ENCODE measurements around the gene SCRN1. TPM values are rescaled to one million over a fixed set of nuclear protein-coding genes. Genes with fewer than 3 reads are reported as not detected.

SCRN1 gene
- total RNA-seq, 1 donor from 2014 or later, result 35.5 TPM

DNA sequence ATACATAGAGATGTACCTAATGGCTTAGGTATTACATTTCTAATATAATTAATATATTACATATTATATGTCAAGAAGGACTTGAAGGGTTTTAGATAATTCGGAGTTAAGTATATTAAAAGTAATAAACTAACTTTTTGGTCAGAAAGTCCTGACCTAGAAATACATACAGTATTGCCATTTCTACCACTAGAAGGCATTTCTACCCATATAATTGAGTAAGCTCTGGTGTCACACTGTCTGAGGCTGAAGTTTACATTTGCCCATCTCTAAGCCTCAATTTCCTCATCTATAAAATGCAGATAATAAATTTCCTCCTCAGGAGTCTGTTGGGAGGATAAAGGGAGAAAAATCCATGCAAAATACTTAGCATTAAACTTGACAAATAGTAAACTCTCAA, 29.8 kb upstream of the SCRN1 start:
- no peak for DNase-seq (ENCODE audit: low read depth)
- no peak for FAIRE-seq
- TF ChIP-seq, protein P1, sequence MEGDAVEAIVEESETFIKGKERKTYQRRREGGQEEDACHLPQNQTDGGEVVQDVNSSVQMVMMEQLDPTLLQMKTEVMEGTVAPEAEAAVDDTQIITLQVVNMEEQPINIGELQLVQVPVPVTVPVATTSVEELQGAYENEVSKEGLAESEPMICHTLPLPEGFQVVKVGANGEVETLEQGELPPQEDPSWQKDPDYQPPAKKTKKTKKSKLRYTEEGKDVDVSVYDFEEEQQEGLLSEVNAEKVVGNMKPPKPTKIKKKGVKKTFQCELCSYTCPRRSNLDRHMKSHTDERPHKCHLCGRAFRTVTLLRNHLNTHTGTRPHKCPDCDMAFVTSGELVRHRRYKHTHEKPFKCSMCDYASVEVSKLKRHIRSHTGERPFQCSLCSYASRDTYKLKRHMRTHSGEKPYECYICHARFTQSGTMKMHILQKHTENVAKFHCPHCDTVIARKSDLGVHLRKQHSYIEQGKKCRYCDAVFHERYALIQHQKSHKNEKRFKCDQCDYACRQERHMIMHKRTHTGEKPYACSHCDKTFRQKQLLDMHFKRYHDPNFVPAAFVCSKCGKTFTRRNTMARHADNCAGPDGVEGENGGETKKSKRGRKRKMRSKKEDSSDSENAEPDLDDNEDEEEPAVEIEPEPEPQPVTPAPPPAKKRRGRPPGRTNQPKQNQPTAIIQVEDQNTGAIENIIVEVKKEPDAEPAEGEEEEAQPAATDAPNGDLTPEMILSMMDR (IDR thresholded peaks at IDR 0.05; ENCODE audit: insufficient read depth, low read length, severe bottlenecking), result no peak
- Histone ChIP-seq H3K36me3 (ENCODE audit: control insufficient read depth, insufficient read depth, low read length) (peaks cover 4% of the 10 kb centered on the region), H3K4me3 (ENCODE audit: low read depth, low read length) (no peak overlapping the region), H3K27me3 (ENCODE audit: control insufficient read depth, insufficient read depth, low read length) (no peaks in the 10 kb centered on the region)

DNA sequence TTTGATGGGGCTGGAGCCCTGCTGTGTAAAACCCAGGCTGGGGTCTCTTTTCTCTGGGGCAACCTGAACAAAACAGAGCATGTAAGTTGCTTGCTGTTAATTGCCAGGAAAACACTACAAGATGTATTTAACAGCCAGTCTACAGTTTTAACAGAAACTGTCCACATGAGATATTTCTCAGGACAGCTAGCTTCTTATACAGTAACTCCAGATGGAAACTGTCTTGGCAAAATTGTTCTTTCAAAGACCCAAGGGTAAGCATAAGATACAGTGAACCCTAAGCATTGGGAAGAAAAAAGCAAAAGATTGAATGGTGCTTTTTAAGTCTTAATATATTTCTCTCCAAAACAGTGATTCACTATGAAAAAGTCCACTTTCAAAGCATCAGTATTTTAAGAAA, 28.9 kb upstream of the SCRN1 start:
- Histone ChIP-seq H3K36me3 (ENCODE audit: control insufficient read depth, insufficient read depth, low read length) (peaks cover 4% of the 10 kb centered on the region), H3K4me3 (ENCODE audit: low read depth, low read length) (no peak overlapping the region), H3K27me3 (ENCODE audit: control insufficient read depth, insufficient read depth, low read length) (no peaks in the 10 kb centered on the region)
- TF ChIP-seq, protein P1 (IDR thresholded peaks at IDR 0.05; ENCODE audit: insufficient read depth, low read length, severe bottlenecking), result no peak
- no peak for FAIRE-seq
- DNase-seq (ENCODE audit: low read depth), result no peak

DNA sequence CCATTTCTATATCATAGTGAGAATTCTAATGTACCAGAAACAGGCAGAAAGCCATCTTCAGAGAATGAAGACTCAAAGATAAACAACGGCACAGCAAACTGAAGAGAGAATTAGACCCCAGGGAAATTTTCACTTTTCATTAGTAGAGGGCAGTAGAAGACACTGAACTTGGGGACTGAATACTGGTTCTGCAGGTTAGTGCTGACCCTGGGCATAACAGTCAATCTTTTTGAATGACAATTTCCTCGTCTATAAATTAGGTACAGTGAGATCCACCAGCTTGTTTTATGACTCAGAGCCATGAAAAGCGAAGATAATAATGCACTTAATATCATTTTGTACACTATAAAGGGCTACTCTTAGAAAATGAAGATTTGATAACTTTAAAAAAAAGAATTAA, 23.2 kb upstream of the SCRN1 start:
- no peak overlapping the region for H3K4me3 ChIP-seq (ENCODE audit: low read depth, low read length)
- no peaks in the 10 kb centered on the region for H3K36me3 ChIP-seq (ENCODE audit: control insufficient read depth, insufficient read depth, low read length)
- TF ChIP-seq, protein P1 (IDR thresholded peaks at IDR 0.05; ENCODE audit: insufficient read depth, low read length, severe bottlenecking), result no peak
- no peaks in the 10 kb centered on the region for H3K27me3 ChIP-seq (ENCODE audit: control insufficient read depth, insufficient read depth, low read length)
- FAIRE-seq (no peak), DNase-seq (ENCODE audit: low read depth) (no peak)

DNA sequence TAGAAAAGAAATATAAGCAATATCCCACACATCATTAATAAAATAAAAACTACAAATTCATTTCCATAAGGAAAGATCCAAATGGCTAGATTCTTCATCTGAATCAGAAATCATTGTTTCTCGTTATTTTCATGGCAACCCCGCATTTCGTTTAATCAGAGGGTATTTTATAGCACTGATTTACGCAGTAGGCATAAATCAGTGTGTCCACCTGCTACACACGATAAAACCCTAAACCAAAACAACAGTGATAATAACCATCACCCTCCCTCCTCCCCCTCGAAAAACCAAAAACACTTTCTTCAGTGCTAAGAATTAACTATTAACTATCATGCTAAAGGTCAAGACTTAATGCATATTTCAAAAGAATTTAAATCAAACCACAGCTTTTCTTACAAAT, 20.4 kb upstream of the SCRN1 start:
- no peaks in the 10 kb centered on the region for H3K27me3 ChIP-seq (ENCODE audit: control insufficient read depth, insufficient read depth, low read length)
- TF ChIP-seq, protein P1 (IDR thresholded peaks at IDR 0.05; ENCODE audit: insufficient read depth, low read length, severe bottlenecking), result no peak
- DNase-seq (ENCODE audit: low read depth) (no peak), FAIRE-seq (no peak)
- no peaks in the 10 kb centered on the region for H3K36me3 ChIP-seq (ENCODE audit: control insufficient read depth, insufficient read depth, low read length)
- H3K4me3 ChIP-seq (ENCODE audit: low read depth, low read length), result no peak overlapping the region

DNA sequence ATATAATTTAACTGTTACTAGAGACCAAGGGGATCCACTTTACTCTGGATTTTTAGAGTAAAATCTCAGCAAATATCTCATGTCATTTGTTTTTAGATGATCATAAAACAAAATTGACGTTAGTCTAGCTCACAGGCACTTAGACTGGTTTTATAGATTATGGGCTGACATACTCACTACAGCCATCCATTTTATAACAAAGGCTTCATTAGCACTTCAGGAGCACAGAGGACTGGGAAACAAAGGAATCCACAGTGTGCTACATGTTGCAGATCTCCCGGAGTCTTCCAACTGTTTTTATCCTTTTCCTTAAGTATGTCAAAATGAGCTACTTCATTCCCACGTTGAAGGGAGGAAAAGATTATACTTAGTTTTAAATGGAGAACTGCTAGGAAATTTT, 15.9 kb upstream of the SCRN1 start:
- Histone ChIP-seq H3K4me3 (ENCODE audit: low read depth, low read length) (no peak overlapping the region), H3K27me3 (ENCODE audit: control insufficient read depth, insufficient read depth, low read length) (no peaks in the 10 kb centered on the region), H3K36me3 (ENCODE audit: control insufficient read depth, insufficient read depth, low read length) (no peaks in the 10 kb centered on the region)
- TF ChIP-seq, protein P1 (IDR thresholded peaks at IDR 0.05; ENCODE audit: insufficient read depth, low read length, severe bottlenecking), result no peak
- no peak for FAIRE-seq
- no peak for DNase-seq (ENCODE audit: low read depth)

DNA sequence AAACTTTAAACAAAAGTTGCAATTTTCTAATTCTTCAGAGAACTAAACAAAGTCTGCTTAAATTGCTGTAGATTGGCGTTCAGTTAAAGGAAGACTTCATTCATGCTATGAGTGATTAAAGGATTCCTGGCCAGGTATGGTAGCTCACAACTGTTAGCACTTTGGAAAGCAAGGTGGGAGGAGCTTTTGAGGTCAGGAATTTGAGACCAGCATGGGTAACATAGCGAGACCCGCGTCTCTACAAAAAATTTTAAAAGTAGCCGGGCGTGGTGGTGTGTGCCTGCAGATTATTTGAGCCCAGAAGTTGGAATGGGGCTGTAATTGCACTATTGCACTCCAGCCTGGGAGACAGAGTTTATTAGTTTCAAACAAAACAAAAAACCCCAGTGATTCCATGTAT, 13.5 kb upstream of the SCRN1 start:
- DNase-seq (ENCODE audit: low read depth), result no peak
- no peaks in the 10 kb centered on the region for H3K36me3 ChIP-seq (ENCODE audit: control insufficient read depth, insufficient read depth, low read length)
- no peak overlapping the region for H3K4me3 ChIP-seq (ENCODE audit: low read depth, low read length)
- FAIRE-seq, result no peak
- no peaks in the 10 kb centered on the region for H3K27me3 ChIP-seq (ENCODE audit: control insufficient read depth, insufficient read depth, low read length)
- TF ChIP-seq, protein P1 (IDR thresholded peaks at IDR 0.05; ENCODE audit: insufficient read depth, low read length, severe bottlenecking), result no peak
